SW480 (cell line): ENCODE measurements around the gene STAT4.
A peak's percentile ranks its signal among the peaks of the same experiment; 100 is the strongest.

Source experiments
- DNase-seq: peaks from one replicate; pipeline ENCODE4 v3.0.0-alpha.2; 2016; ENCODE audit warnings: low spot score

Gene STAT4

GRCh38 chr2:191176305-191176704, 25.5 kb upstream of the STAT4 start:
- DNase-seq = no peak

- DNase-seq = no peak
Measured at GRCh38 chr2:191174442-191174841, 23.6 kb upstream of the STAT4 start.

GRCh38 chr2:191173206-191173605, 22.4 kb upstream of the STAT4 start:
- no peak for DNase-seq

- DNase-seq = no peak
Measured at GRCh38 chr2:191171708-191172355, 21.0 kb upstream of the STAT4 start.

GRCh38 chr2:191171286-191171685, 20.5 kb upstream of the STAT4 start:
- no peak for DNase-seq

DNA sequence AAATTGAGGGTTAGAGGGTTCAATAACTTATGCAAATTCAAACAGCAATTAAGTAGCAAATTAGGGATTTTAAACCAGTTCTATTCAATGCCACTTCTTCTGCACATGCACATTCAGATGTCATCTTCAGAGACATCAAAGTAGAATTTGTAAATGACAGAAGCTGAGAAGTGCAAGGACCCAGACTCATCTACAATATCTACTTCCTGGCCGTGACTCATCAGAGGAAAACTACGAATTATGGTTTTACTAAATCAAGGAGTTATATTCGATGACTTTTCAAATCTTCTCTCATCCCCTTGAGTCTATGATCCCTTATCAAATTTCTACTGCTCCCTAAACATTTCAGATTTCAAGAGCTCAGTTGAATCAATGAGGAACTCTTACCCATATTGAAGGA, 20.0 kb upstream of the STAT4 start:
- no peak for DNase-seq

DNA sequence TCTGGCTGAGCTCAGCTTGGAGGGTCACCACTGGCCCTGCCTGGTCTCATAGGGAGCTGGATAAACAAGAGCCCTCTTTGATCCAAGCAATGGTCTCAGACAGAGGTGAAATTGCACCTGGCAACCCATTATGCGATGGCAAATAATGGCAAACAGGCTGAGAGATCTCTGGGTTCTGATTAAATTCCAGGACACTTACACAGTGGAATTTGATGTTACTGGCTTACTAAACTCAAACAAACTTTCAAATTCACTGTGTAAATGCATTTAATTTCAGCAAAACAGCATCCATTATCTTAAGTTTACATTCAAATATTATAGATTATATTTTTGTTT, 19.5 kb upstream of the STAT4 start:
- DNase-seq = no peak

GRCh38 chr2:191169456-191170300, 18.9 kb upstream of the STAT4 start:
- no peak for DNase-seq

DNA sequence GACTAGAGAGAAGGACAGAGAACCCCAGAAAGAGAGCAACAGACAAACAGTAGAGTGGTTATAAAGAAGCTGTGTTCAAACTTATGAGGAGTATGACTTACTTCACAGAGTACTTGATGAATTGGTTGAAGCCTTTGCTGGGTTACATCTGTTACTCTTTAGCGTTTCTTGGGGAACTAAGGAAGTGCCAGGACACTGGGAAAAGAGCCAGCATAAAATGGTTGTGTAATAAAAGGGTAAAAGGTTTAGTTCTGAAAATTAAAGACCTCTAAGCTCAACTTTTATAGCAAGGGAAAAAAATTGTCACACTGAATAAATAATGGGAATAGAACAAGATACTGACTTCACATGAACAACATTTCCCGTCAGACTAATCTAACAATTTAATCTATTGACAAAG, 17.0 kb upstream of the STAT4 start:
- DNase-seq = no peak

DNA sequence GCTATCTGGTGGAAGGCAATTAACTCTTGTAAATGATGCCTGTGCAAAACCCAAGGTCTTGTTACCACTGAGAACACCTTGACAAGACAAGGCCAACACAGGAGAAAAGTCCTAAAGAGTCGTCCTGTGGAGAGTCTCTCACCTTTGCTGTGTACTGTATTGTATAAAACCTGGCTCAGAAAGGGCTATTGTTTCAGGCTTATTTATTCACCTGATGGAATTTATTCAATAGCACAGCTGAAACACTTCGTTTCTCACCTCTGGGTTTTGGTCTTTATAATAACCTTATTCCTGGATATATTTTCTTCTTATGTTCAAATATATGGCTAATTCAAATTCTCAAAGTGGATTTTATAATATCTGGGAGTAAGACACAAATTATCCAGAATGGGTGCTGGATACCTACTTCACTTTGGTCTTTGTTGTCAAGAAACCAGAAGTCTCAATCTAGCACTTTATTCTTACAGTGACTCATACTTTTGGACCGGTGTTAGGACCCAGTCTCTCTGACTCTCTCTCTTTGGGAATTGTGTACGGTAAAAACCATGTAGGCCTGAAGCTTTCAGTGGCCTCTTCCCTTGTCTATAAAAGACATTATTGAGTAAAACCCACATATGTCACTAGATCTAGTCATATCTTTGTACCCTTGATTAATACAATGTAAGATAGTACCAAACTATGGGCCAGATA, 16.1 kb upstream of the STAT4 start:
- no peak for DNase-seq

GRCh38 chr2:191166111-191166755, 15.4 kb upstream of the STAT4 start:
- DNase-seq = peak; percentile 45

GRCh38 chr2:191165176-191165643, 14.4 kb upstream of the STAT4 start:
- DNase-seq = peak; percentile 60

DNA sequence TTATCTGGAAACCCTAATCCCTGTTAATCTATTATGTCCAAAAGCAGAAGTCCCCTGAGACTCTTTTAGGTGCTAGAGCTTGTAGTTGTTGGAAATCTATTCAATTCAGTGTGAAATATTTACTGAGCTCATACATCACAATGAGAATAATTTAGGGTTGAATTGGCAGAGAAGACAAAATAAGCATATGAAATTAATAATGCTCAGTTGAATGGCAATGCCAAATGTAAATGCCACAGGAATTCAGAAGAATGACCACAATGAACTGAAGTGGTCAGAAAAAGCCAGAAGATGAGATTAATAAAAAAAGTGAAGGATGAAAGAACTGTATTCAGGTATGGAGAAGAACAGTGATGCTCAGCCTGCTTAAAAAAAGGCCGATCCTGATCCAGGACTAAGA, 8.0 kb upstream of the STAT4 start:
- no peak for DNase-seq

DNA sequence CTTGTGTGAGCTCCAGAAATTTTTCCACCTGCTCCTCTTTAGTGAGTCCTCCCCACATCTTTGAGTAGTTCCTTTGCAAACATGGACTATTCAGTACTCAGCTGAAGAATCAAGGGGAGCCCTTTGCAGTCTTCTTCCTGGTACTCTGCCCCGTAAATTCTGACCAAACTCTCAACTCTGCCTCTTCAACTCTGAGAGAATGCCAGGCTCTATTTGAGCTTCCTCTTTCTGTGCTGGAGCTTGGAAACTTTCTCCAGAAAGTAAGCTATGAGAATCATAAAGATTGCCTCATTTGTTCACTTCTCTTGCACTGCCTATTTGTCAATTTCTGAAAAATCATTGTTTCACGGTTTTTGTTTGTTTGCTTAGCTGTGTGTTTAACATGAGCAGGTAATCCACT, 7.4 kb upstream of the STAT4 start:
- DNase-seq = no peak

DNA sequence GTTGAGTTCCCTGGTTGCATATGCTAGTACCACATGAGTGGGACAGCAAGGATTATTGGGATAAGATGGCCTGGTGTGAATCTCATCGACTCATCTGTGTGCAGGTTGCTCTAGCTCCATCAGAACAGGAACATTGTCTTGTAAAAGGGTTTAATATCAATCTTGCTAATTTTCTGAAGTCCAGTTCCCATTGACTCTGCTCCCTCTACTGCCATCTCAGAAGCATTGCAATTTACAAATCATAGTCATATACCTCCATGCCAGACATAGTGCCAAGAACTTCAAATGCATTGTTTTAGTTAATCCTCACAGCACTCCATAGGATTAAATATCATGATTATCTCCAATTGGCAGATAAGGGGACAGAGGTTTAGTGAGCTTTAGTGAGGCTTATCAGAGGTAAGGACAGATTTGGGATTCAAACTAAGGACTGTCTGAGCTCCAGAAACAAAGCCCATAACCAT, 4.8 kb upstream of the STAT4 start:
- DNase-seq = peak; percentile 68

DNA sequence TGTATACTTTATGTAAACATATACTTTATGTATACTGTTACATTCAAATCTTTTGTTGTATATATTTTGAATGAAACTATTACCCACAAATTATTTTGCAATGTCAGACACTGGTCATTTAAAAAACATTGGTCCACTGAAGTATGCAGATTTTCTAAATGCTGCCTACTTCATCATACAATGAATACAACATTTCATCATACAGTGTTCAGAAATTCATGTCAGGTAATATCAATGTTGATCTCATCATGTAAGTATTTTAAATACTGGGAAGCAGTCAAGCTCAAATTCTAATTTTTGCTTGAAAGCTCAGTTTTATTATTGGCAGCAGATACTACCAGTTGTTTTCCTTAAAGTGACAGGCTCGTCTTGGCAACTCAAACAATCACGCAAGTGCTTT, 2.9 kb upstream of the STAT4 start:
- DNase-seq = no peak

DNA sequence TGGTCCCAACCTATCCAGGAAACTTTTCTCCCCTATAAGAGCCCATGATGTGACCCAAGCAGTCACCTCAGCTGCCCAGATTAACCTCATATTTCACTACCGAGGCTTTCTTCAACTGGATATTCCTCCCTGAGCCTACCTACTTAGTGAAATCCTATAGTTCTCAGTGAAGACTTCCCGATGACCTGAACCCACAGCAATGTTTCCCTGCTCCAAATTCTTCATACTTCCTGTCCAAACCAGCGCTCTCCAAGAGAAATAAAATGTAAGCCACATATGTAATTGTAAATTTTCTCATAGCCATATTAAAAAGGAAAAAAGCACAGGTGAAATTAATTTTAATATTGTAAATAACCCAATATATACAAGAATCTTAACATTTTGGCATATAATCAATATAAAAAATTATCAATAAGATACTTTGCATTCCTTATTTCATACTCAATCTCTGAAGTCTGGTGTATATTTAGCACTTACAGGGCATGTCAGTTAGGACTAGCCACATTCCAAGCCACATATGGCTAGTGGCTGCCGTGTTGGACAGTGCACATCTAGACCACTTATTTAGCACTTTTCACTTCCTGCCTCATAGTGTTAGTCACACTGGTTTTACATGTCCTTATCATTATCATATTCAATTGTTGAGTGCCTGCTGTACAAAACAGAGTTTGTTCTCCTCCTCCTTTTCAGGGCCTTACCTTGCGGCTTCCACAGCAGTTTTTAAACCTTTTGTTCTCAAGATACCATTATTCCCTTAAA, 1.9 kb upstream of the STAT4 start:
- peak; percentile 28 for DNase-seq

GRCh38 chr2:191151331-191151730, 537 bp upstream of the STAT4 start:
- no peak for DNase-seq

DNA sequence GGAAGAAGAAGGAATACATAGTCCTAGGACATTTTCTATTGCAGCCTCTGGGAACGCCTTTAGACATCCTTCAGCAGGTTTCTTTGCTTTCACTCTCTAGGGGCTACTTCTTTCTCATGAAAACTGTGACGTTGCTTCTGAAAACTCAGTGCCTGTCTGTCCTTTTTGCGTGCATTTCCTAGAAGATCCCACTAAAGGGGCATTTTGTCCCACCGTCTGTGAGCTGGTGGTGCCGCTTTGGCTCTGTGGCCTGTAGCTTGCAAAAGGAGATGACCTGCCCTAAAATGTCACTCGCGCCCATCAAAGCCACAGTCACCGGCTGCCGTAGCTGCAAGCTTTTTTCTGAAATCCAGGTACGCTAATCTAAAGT, 579 bp downstream of the STAT4 start:
- peak; percentile 6 for DNase-seq

GRCh38 chr2:191149391-191149790, 1.4 kb downstream of the STAT4 start:
- DNase-seq = no peak

- DNase-seq = no peak
Measured at GRCh38 chr2:191148791-191149190, 2.0 kb downstream of the STAT4 start.

DNA sequence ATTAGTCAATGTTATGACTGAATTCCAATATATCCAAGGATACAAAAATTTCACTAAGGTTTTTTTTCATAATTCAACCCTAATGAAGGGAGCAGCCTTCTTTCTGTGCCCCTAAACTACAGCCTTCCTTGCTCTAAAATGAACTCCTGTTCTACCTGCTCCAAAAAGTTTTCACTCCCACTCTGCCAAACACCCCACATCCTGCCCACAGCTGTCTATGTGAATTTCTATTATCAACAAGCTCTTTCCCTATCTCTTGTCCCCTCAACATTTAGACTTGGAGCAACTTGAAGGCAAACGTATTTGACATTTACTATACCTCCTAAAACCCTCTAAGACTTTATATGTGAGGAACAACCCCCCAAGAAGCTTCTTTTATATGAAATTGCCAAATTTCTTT, 2.5 kb downstream of the STAT4 start:
- no peak for DNase-seq
